Activated naive CD4-positive, alpha-beta T cell treated with anti-CD3 and anti-CD28 coated beads for 36 hours (primary cell): ENCODE measurements around the gene GRK6. TPM values are rescaled to one million over a fixed set of nuclear protein-coding genes. Genes with fewer than 3 reads are reported as not detected.

Experiments used
- CTCF ChIA-PET: fragments of 350-600 bp; sonication (Branson Sonifier 250); formaldehyde crosslinking; loops from one replicate; lab custom pipeline; 2021; ENCODE audit warnings: antibody characterized with exemption; lab: Charles Lee
- DNase-seq: peaks from one replicate; pipeline ENCODE4 v3.0.0-alpha.2; 2020
- H3K27ac Mint-ChIP-seq: one replicate; pipeline ENCODE4 v1.8.0; 2021; ENCODE audit warnings: mild to moderate bottlenecking, mixed read lengths
- H3K27me3 Mint-ChIP-seq: one replicate; pipeline ENCODE4 v1.8.0; 2021; ENCODE audit warnings: low read depth, mixed read lengths
- H3K36me3 Mint-ChIP-seq: one replicate; pipeline ENCODE4 v1.8.0; 2021; ENCODE audit warnings: low read depth, mixed read lengths
- H3K4me1 Mint-ChIP-seq: one replicate; pipeline ENCODE4 v1.8.0; 2021; ENCODE audit warnings: low read depth, mixed read lengths
- H3K4me3 Mint-ChIP-seq: one replicate; pipeline ENCODE4 v1.8.0; 2021; ENCODE audit warnings: mild to moderate bottlenecking, moderate library complexity, mixed read lengths
- H3K9me3 Mint-ChIP-seq: one replicate; pipeline ENCODE4 v1.8.0; 2021; ENCODE audit warnings: mixed read lengths
- intact Hi-C: fragments of 100-400 bp; cut with micrococcal nuclease; formaldehyde crosslinking; loops from one replicate; pipeline ENCODE4 v1.15.1; 2023
- total RNA-seq, 2 experiments: library from RNA; stranded (reverse); gene quantifications; one replicate each; pipeline ENCODE4 v1.2.3, GENCODE V29; 2021

GRK6 gene
- total RNA-seq, 2 experiments from 2014 or later: 117 to 133 TPM

GRCh38 chr5:177459819-177460628 lies 33.5 kb downstream of the GRK6 start:
- DNase-seq: no peak
- Mint-ChIP-seq H3K4me1 (peaks cover 18% of the 10 kb centered on the region), H3K9me3 (no peaks in the 10 kb centered on the region), H3K27ac (no peak overlapping the region), H3K36me3 (no peaks in the 10 kb centered on the region), H3K4me3 (no peak overlapping the region), H3K27me3 (no peaks in the 10 kb centered on the region)
- intact Hi-C loops: no loop called here
- CTCF ChIA-PET: interaction anchor here (0.9 to 1.2 kb wide), 3 partner anchors 40 to 69 kb away, joined by 4 read pairs; no protein-coding TSS in a partner anchor

- Mint-ChIP-seq H3K4me3 (peak overlapping the region; percentile 24), H3K36me3 (peaks cover 2% of the 10 kb centered on the region), H3K27ac (no peak overlapping the region), H3K27me3 (no peaks in the 10 kb centered on the region), H3K9me3 (no peaks in the 10 kb centered on the region), H3K4me1 (peaks cover 16% of the 10 kb centered on the region)
- CTCF ChIA-PET: interaction anchor here (1.3 to 2.6 kb wide), 3 partner anchors 7 to 72 kb away, joined by 5 to 10 read pairs (median 7); no protein-coding TSS in a partner anchor
- intact Hi-C loops: no loop called here
- no peak for DNase-seq
Observed at GRCh38 chr5:177462021-177462670, 35.7 kb downstream of the GRK6 start.

GRCh38 chr5:177465044-177465443 lies 38.6 kb downstream of the GRK6 start:
- H3K27me3 Mint-ChIP-seq: no peaks in the 10 kb centered on the region
- no peak overlapping the region for H3K27ac Mint-ChIP-seq
- H3K9me3 Mint-ChIP-seq: no peaks in the 10 kb centered on the region
- no peak for DNase-seq
- intact Hi-C loops: no loop called here
- CTCF ChIA-PET: interaction anchor here (0.7 to 1.8 kb wide), 3 partner anchors 9 to 74 kb away, joined by 3 to 6 read pairs (median 5); no protein-coding TSS in a partner anchor
- peaks cover 13% of the 10 kb centered on the region for H3K4me1 Mint-ChIP-seq
- no peak overlapping the region for H3K4me3 Mint-ChIP-seq
- H3K36me3 Mint-ChIP-seq: peaks cover 2% of the 10 kb centered on the region

GRCh38 chr5:177466861-177467260 lies 40.4 kb downstream of the GRK6 start:
- CTCF ChIA-PET: interaction anchor here (1.8 kb wide), 1 partner anchor 76 kb away, joined by 6 read pairs; no protein-coding TSS in a partner anchor
- peaks cover 17% of the 10 kb centered on the region for H3K4me1 Mint-ChIP-seq
- peaks cover 2% of the 10 kb centered on the region for H3K36me3 Mint-ChIP-seq
- H3K27me3 Mint-ChIP-seq: no peaks in the 10 kb centered on the region
- H3K9me3 Mint-ChIP-seq: no peaks in the 10 kb centered on the region
- H3K27ac Mint-ChIP-seq: no peak overlapping the region
- no peak overlapping the region for H3K4me3 Mint-ChIP-seq
- intact Hi-C loops: no loop called here
- DNase-seq: no peak

GRCh38 chr5:177467436-177467835 lies 41.0 kb downstream of the GRK6 start:
- no peak for DNase-seq
- H3K4me3 Mint-ChIP-seq: no peak overlapping the region
- intact Hi-C loops: no loop called here
- peaks cover 14% of the 10 kb centered on the region for H3K4me1 Mint-ChIP-seq
- CTCF ChIA-PET: no interaction called here
- no peaks in the 10 kb centered on the region for H3K9me3 Mint-ChIP-seq
- H3K27me3 Mint-ChIP-seq: no peaks in the 10 kb centered on the region
- peaks cover 2% of the 10 kb centered on the region for H3K36me3 Mint-ChIP-seq
- no peak overlapping the region for H3K27ac Mint-ChIP-seq

GRCh38 chr5:177468329-177468684 lies 41.8 kb downstream of the GRK6 start:
- intact Hi-C loops: no loop called here
- CTCF ChIA-PET: no interaction called here
- no peaks in the 10 kb centered on the region for H3K27me3 Mint-ChIP-seq
- H3K27ac Mint-ChIP-seq: no peak overlapping the region
- H3K36me3 Mint-ChIP-seq: peaks cover 2% of the 10 kb centered on the region
- no peak for DNase-seq
- H3K4me3 Mint-ChIP-seq: no peak overlapping the region
- H3K9me3 Mint-ChIP-seq: no peaks in the 10 kb centered on the region
- H3K4me1 Mint-ChIP-seq: peaks cover 11% of the 10 kb centered on the region

GRCh38 chr5:177468685-177469628 lies 42.5 kb downstream of the GRK6 start:
- intact Hi-C loops: no loop called here
- no peaks in the 10 kb centered on the region for H3K9me3 Mint-ChIP-seq
- peaks cover 2% of the 10 kb centered on the region for H3K36me3 Mint-ChIP-seq
- H3K27me3 Mint-ChIP-seq: peaks cover under 1% of the 10 kb centered on the region
- H3K27ac Mint-ChIP-seq: no peak overlapping the region
- H3K4me1 Mint-ChIP-seq: peaks cover 13% of the 10 kb centered on the region
- H3K4me3 Mint-ChIP-seq: no peak overlapping the region
- DNase-seq: no peak
- CTCF ChIA-PET: interaction anchor here (0.9 kb wide), 1 partner anchor 14 kb away, joined by 4 read pairs; no protein-coding TSS in a partner anchor

- no peak for DNase-seq
- CTCF ChIA-PET: interaction anchor here (0.9 kb wide), 1 partner anchor 15 kb away, joined by 4 read pairs; no protein-coding TSS in a partner anchor
- intact Hi-C loops: no loop called here
- Mint-ChIP-seq H3K4me1 (peaks cover 21% of the 10 kb centered on the region), H3K36me3 (peaks cover 2% of the 10 kb centered on the region), H3K27me3 (peaks cover 2% of the 10 kb centered on the region), H3K27ac (no peak overlapping the region), H3K9me3 (no peaks in the 10 kb centered on the region), H3K4me3 (no peak overlapping the region)
Observed at GRCh38 chr5:177469750-177470525, 43.5 kb downstream of the GRK6 start.

- no peak for DNase-seq
- H3K27ac Mint-ChIP-seq: no peak overlapping the region
- intact Hi-C loops: no loop called here
Observed at GRCh38 chr5:177470759-177471536, 44.5 kb downstream of the GRK6 start.

GRCh38 chr5:177471610-177472356 lies 45.3 kb downstream of the GRK6 start:
- peaks cover 39% of the 10 kb centered on the region for H3K4me1 Mint-ChIP-seq
- H3K4me3 Mint-ChIP-seq: peak overlapping the region; percentile 28
- no peaks in the 10 kb centered on the region for H3K36me3 Mint-ChIP-seq
- intact Hi-C loops: no loop called here
- CTCF ChIA-PET: interaction anchor here (0.7 to 2.3 kb wide), 4 partner anchors 14 to 81 kb away, joined by 3 to 9 read pairs (median 4); no protein-coding TSS in a partner anchor
- H3K27me3 Mint-ChIP-seq: peaks cover 2% of the 10 kb centered on the region
- H3K27ac Mint-ChIP-seq: no peak overlapping the region
- no peaks in the 10 kb centered on the region for H3K9me3 Mint-ChIP-seq
- no peak for DNase-seq

More at GRCh38 chr5:177470759-177471536, 44.5 kb downstream of the GRK6 start:
- peaks cover 2% of the 10 kb centered on the region for H3K27me3 Mint-ChIP-seq
- CTCF ChIA-PET: interaction anchor here (0.7 to 2.3 kb wide), 2 partner anchors 14 to 80 kb away, joined by 4 to 9 read pairs; no protein-coding TSS in a partner anchor
- H3K4me3 Mint-ChIP-seq: no peak overlapping the region
- peaks cover 1% of the 10 kb centered on the region for H3K36me3 Mint-ChIP-seq
- H3K9me3 Mint-ChIP-seq: no peaks in the 10 kb centered on the region
- peaks cover 31% of the 10 kb centered on the region for H3K4me1 Mint-ChIP-seq
